ENCODE results near the gene SPATA32.

SPATA32 gene

DNA sequence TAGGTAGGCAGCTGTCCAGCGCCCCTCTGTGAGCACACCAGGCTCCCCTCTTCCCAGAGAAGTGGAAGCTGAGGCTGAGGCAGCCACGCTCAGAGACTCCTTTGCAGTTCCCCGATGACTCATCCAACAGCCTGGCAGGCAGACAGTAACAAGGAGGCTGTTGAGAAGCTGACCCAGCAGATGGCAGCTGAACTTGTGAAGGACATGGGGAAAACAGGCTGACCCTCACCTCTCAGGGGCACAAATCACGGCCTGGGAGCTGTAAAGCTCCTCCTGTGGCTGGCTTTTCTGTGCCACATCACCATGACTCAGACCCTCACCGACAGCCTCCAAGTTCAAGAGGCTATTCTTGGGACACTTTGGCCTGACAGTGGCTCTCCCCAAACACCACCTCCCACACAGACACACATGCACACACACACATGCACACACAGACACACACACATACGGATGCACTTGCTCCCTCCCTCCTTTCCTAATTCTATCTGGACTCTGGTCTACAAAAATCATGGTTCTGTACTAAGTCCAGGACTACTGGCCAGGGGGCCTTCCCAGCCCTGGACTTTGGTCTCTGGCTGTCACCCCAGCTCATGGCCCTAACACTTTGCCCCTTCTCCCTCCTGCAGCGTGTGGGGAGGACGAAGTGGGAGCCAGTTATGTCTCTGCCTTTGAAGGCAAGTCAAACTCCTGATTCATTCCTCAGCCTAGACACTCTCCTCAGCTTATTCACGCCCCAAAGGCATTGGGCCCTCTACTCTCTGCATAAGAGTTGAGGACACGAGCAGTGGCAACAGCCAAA is 31.7 kb upstream of the SPATA32 start:
- peak; percentile 64 for DNase-seq

GRCh38 chr17:45292696-45293412 is 31.0 kb upstream of the SPATA32 start:
- no peak for DNase-seq

- peak; percentile 34 for DNase-seq
These were observed 29.4 kb upstream of the SPATA32 start for GRCh38 chr17:45291171-45291805.

DNA sequence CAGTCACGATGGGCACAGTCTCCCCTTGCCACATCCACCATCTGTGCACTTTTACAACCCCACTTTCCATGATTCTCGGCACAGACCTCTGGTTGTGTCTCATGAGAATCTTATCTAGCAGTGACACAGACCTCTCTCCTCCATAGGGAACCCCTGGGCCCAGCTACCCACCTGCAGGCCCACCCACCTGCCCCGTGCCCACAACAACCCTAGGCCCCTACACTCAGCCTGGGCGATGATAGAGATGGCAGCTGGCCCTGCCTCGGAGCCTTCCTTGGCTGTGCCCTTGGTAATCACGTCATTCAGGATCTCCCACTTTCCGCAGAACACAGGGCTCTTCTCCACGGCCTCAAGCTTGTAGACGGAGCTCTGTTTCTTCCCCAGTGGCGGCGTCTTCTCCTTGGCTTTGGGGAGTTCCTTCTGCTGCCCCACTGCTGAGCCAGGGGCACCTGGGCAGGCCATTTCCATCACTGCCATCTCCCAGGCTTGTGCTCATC is 28.4 kb upstream of the SPATA32 start:
- no peak for DNase-seq

- DNase-seq = no peak
These were observed 27.7 kb upstream of the SPATA32 start for GRCh38 chr17:45289301-45290268.

DNA sequence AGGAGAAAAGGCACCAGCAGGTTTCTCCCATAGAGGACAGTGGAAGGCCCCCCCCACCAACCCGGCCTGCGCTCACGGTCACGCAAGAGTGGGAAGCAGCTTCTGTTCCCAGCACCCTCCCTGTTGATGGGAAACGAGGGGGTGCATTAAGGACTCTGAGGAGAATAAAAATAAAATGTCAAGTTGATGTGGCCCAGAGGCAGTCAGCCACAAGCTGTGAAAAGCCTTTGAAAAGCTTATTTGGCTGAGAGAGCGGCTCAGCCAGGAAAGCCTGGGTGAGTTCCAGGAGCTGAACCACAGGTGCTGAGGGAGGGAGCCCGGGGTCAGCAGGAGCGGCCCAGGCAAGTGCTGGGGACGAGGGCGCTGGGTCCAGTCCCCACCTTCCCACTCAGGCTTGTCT is 26.9 kb upstream of the SPATA32 start:
- DNase-seq = no peak

- no peak for DNase-seq
These were observed 25.9 kb upstream of the SPATA32 start for GRCh38 chr17:45287526-45288500.

- no peak for DNase-seq
These were observed 24.4 kb upstream of the SPATA32 start for GRCh38 chr17:45286286-45286685.

DNA sequence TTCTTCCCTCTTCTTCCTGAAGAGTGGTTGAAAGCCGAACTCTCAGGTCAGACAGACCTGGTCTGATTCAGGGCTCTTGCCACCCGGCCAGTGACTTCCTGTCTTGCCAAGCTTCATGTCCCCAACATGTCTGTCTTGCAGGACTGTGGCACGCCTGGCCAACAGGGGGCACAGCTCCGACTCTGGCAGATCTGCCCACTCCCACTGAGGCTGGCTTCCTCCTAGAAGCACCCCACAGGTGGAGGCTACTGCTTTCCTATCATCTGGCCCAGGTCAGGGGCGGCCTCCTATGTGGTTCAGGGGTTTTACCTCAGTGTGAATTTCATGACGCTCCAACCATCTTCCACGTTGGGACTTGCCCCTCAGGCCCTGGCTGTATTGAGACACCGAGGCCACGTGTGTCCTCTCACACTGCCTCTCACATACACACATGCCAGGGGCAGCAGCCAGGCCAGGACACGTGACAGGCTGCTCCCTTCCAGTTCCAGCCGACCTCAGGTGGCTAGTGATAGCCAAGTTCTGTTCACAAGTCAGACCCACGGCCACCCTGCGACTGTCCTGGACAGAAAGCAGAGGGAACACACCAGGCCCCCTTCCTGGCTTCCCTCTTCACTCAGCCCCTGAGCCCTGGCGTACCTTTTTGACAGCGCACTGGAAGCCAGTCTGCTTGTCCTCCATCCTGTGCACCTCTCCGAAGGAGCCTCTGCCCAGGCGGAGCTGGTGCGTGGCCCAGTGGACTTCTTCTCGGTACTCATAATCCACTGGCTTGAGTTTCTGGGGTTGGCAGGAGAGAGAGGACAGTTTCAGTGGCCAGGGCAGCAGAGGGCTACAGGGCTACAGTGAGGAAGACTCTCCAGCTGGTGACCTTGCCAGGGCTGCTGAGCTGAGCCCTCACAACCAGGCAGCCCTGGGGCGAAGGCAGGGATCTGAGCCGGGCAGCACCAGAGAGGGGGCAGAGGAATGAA is 22.6 kb upstream of the SPATA32 start:
- peak; percentile 30 for DNase-seq

DNA sequence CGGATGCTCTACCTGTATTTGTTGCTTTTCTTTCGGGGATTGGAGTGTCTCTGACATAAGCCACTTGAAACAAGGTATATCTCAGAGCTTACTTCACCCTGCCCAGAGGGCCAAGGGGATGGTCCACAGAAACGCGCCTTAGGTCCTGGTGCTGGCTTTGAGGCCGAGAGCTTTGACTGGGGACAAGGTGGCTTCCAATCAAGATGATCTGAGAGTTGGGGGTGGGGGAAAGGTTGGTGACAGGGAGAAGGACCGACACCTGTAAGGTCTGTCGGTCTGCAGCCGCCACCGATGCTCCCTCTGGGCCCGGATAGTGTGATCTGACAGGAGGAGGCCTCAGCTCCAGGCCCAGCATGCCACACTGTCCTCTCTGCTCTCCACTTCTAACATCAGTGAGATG is 21.8 kb upstream of the SPATA32 start:
- DNase-seq = no peak

GRCh38 chr17:45282683-45283644 is 21.1 kb upstream of the SPATA32 start:
- no peak for DNase-seq

DNA sequence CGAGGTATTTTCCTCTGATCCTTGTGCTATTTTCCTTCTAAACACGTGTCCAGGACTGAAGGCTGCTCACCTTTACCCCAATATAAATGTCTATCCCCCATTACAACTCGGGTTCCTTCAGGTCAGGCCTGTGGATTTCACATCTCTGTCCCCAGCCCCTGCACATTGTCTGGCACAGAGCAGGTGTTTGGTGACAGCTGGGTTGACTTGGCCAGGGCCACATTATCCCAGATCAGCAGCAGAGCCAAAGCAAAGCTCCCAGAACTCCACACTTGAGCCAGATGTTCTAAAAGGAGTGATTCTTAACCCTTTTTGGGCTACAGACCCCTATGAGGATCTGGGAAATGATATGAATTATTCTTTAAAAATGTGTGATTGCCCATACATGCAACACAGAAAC is 18.0 kb upstream of the SPATA32 start:
- DNase-seq = no peak

- no peak for DNase-seq
These were observed 16.1 kb upstream of the SPATA32 start for GRCh38 chr17:45277992-45278391.

DNA sequence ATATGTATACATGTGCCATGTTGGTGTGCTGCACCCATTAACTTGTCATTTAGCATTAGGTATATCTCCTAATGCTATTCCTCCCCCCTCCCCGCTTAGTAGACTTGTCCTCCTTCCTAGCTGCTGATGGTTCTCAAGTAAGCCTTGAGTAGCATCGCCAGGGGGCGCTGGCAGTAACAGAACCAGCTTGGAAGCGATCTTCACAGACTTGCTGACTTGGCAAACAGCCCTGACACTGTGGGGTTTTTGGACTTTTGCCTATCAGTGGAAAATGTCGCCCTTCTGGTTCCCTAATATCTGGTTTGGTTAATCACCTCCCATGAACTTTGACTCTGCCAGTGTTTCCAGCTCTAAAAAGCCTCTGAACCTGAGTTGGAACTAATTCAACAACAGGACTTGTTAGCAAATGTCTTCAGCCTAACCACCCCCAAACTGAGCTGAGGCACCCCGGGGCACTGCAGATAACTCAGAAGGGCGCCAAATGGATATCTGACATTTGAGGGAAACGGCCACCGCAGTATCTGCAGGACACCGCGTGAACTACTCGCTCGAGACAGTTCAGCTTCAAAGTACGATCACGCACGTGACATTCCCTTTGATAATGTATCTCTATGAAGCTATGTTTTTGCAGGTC is 15.4 kb upstream of the SPATA32 start:
- peak; percentile 86 for DNase-seq

DNA sequence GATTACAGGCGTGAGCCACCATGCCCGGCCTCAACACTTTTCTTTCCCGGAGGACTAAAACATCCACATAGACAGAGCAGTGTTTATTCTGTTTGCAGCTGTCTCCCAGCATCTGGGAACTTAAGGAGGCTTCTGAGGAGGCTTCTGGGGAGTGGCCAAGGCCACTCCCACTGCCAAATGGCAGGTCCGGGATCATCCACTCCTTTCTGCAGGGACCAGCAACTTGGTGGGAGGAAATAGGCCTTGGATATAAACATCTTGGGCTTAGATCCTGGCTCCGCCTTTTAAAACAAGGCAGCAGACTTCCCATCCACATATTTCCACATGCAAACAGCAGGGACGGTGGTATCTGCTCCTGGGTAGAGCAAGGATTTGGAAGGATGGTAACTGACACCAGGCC is 14.1 kb upstream of the SPATA32 start:
- no peak for DNase-seq

- no peak for DNase-seq
These were observed 12.1 kb upstream of the SPATA32 start for GRCh38 chr17:45274033-45274432.

DNA sequence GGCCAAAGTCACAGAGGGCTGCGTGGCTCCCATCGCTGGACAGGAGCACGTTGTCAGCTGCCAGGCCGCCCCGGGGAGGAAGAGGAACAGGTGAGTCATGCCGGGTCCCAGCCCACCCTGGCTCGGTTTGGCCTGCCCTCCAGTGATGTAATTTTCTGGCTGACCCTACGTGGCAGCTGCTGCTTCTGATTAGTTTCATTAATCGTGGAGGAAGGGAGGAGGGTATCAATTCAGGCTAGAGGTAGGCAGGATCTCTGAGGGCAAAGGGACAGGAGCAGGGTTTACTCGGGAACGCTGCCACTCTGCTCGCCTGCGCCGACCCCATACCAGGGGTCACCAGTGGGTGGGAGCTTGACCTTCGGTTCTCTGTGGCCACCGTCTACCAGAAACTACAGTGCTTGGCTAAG is 11.7 kb upstream of the SPATA32 start:
- no peak for DNase-seq

GRCh38 chr17:45271603-45272002 is 9.7 kb upstream of the SPATA32 start:
- DNase-seq = no peak

Data from CD4-positive, alpha-beta T cell treated with Interferon gamma for 1 hour (primary cell).